Activated CD4-positive, CD25-positive, alpha-beta regulatory T cell treated with anti-CD3 and anti-CD28 coated beads, Interleukin-2, amount 50 U/mL, for 16 hours (primary cell): Measurements from ENCODE around the gene BATF.

Experiments used
- DNase-seq: peaks from one replicate; pipeline ENCODE4 v3.0.0-alpha.2; 2020; ENCODE audit warnings: low read depth, low spot score

The BATF gene

GRCh38 chr14:75595226-75595625 lies 73.0 kb downstream of the BATF start:
- DNase-seq = no peak
